Tibial nerve (tissue), 4 donors: ENCODE measurements around the gene FTCD. TPM values are rescaled to one million over a fixed set of nuclear protein-coding genes. Genes with fewer than 3 reads are reported as not detected.

ENCODE experiments used
- DNase-seq, 2 donors: peaks; one replicate each; pipeline ENCODE4 v3.0.0-alpha.2; 2019; ENCODE audit warnings: low spot score in 2 of 2
- H3K27ac ChIP-seq, 4 donors: fragments of 200-600 bp; sonication (generic) in 3 of 4; one replicate each; pipeline ENCODE4 v1.5.1; 2017 to 2019; ENCODE audit warnings: mild to moderate bottlenecking in 1 of 4
- H3K27me3 ChIP-seq, 2 donors: fragments of 200-600 bp; sonication (generic) in 1 of 2; one replicate each; pipeline versions ENCODE4 v1.5.1 to v1.6.0; 2017 to 2019
- H3K36me3 ChIP-seq, 3 donors: fragments of 200-600 bp; sonication (generic); one replicate each; pipeline ENCODE4 v1.5.1; 2018 to 2019
- H3K4me1 ChIP-seq, 4 donors: fragments of 200-600 bp; sonication (generic) in 3 of 4; one replicate each; pipeline ENCODE4 v1.5.1; 2017 to 2019
- H3K4me3 ChIP-seq, 4 donors: fragments of 200-600 bp; sonication (generic) in 3 of 4; one replicate each; pipeline ENCODE4 v1.5.1; 2017 to 2019; ENCODE audit warnings: mild to moderate bottlenecking in 1 of 4, moderate library complexity in 1 of 4
- H3K9me3 ChIP-seq, 4 donors: fragments of 200-600 bp; sonication (generic) in 3 of 4; one replicate each; pipeline ENCODE4 v1.5.1; 2017 to 2019
- CTCF ChIP-seq, 5 experiments: fragments of 200-600 bp in 3 of 5; fragments of 450-650 bp in 2 of 5; sonication (generic) in 3 of 5; IDR thresholded peaks; one replicate each; pipeline ENCODE4 v1.5.1; 2016 to 2019; ENCODE audit warnings: antibody characterized with exemption in 5 of 5, mild to moderate bottlenecking in 3 of 5, moderate library complexity in 2 of 5
- EP300 ChIP-seq, 2 donors: sonication (generic); formaldehyde crosslinking; IDR thresholded peaks; one replicate each; pipeline ENCODE4 v1.6.1; 2017; ENCODE audit warnings: antibody characterized with exemption in 2 of 2, mild to moderate bottlenecking in 1 of 2
- POLR2A ChIP-seq, 2 donors: fragments of 450-650 bp; IDR thresholded peaks; one replicate each; pipeline ENCODE4 v1.6.1; 2017; ENCODE audit warnings: antibody characterized with exemption in 2 of 2, mild to moderate bottlenecking in 2 of 2, moderate library complexity in 2 of 2
- WGBS, 2 donors: methylation state at CpG; one replicate each; pipeline ENCODE4 v1.1.5; 2018; 5-methylcytosine and 5-hydroxymethylcytosine counted together
- total RNA-seq, 4 donors: library from RNA; depleted of rRNA; stranded (reverse); fragments of >200 nt; gene quantifications; one replicate each; pipeline ENCODE4 v1.1.0, GENCODE V29; 2016

Gene FTCD
- total RNA-seq, 4 donors from 2014 or later = 2.2 to 21.2 (median 2.5) TPM

GRCh38 chr21:46139686-46140085 lies 15.7 kb downstream of the FTCD start:
- no peak overlapping the region for H3K27ac ChIP-seq
- 87 to 92% methylated on average over 14 to 15 of the region's 15 CpGs for WGBS, 2 donors
- peaks cover 0 to 10% (median 0%) of the 10 kb centered on the region in 4 donors for H3K4me1 ChIP-seq
- TF ChIP-seq EP300 (IDR thresholded peaks at IDR 0.05) (no peak), CTCF (IDR thresholded peaks at IDR 0.05) (no peak), POLR2A (IDR thresholded peaks at IDR 0.05) (no peak)
- H3K9me3 ChIP-seq = no peaks in the 10 kb centered on the region
- H3K36me3 ChIP-seq = no peaks in the 10 kb centered on the region
- no peak for DNase-seq
- H3K27me3 ChIP-seq = peaks cover 0 to 13% of the 10 kb centered on the region in 2 donors
- no peak overlapping the region for H3K4me3 ChIP-seq

- no peak overlapping the region for H3K4me3 ChIP-seq
- H3K9me3 ChIP-seq = no peaks in the 10 kb centered on the region
- TF ChIP-seq POLR2A (IDR thresholded peaks at IDR 0.05) (no peak), CTCF (IDR thresholded peaks at IDR 0.05) (no peak), EP300 (IDR thresholded peaks at IDR 0.05) (no peak)
- no peak for DNase-seq
- H3K36me3 ChIP-seq = no peaks in the 10 kb centered on the region
- WGBS, 2 donors = 87 to 95% methylated on average over 9 to 14 of the region's 28 CpGs
- H3K4me1 ChIP-seq = peaks cover 0 to 3% (median 0%) of the 10 kb centered on the region in 4 donors
- H3K27me3 ChIP-seq = peaks cover 0 to 13% of the 10 kb centered on the region in 2 donors
- no peak overlapping the region for H3K27ac ChIP-seq
Measured at GRCh38 chr21:46138383-46138970, 16.9 kb downstream of the FTCD start.

GRCh38 chr21:46137908-46138307 lies 17.5 kb downstream of the FTCD start:
- WGBS, 2 donors = 75 to 88% methylated on average over 4 to 7 of the region's 7 CpGs
- H3K4me3 ChIP-seq = no peak overlapping the region

GRCh38 chr21:46136739-46137349 lies 18.5 kb downstream of the FTCD start:
- WGBS, 2 donors = 67 to 75% methylated on average over 17 to 21 of the region's 22 CpGs
- Histone ChIP-seq H3K4me1 (no peaks in the 10 kb centered on the region), H3K27me3 (peaks cover 0 to 13% of the 10 kb centered on the region in 2 donors), H3K9me3 (no peaks in the 10 kb centered on the region), H3K36me3 (peaks cover 0 to 9% (median 0%) of the 10 kb centered on the region in 3 donors), H3K4me3 (no peak overlapping the region), H3K27ac (no peak overlapping the region)
- TF ChIP-seq EP300 (IDR thresholded peaks at IDR 0.05) (no peak), CTCF (IDR thresholded peaks at IDR 0.05) (no peak), POLR2A (IDR thresholded peaks at IDR 0.05) (no peak)
- DNase-seq = no peak

More at GRCh38 chr21:46137908-46138307, 17.5 kb downstream of the FTCD start:
- no peaks in the 10 kb centered on the region for H3K36me3 ChIP-seq
- no peaks in the 10 kb centered on the region for H3K9me3 ChIP-seq
- TF ChIP-seq EP300 (IDR thresholded peaks at IDR 0.05) = no peak
- no peak for TF ChIP-seq POLR2A (IDR thresholded peaks at IDR 0.05)
- no peak for TF ChIP-seq CTCF (IDR thresholded peaks at IDR 0.05)
- no peak for DNase-seq
- no peak overlapping the region for H3K27ac ChIP-seq
- peaks cover 0 to 13% of the 10 kb centered on the region in 2 donors for H3K27me3 ChIP-seq
- H3K4me1 ChIP-seq = no peaks in the 10 kb centered on the region

- Histone ChIP-seq H3K9me3 (no peaks in the 10 kb centered on the region), H3K27me3 (peaks cover 0 to 13% of the 10 kb centered on the region in 2 donors), H3K4me1 (no peaks in the 10 kb centered on the region), H3K27ac (no peak overlapping the region), H3K4me3 (no peak overlapping the region), H3K36me3 (peaks cover 0 to 9% (median 0%) of the 10 kb centered on the region in 3 donors)
- TF ChIP-seq POLR2A (IDR thresholded peaks at IDR 0.05) (no peak), EP300 (IDR thresholded peaks at IDR 0.05) (no peak), CTCF (IDR thresholded peaks at IDR 0.05) (no peak)
- WGBS, 2 donors = 64 to 90% methylated on average over 4 to 6 of the region's 7 CpGs
- DNase-seq = no peak
Measured at GRCh38 chr21:46135782-46136395, 19.5 kb downstream of the FTCD start.
